Measurements from ENCODE around the gene MSRB1. TPM values are rescaled to one million over a fixed set of nuclear protein-coding genes. Genes with fewer than 3 reads are reported as not detected.

Gene MSRB1
- total and polyA plus RNA-seq, 2 of the 13 experiments (the other 11 are each of a cell fraction or from before 2014, with no cell fraction given) = 32.1 to 75.4 TPM

DNA sequence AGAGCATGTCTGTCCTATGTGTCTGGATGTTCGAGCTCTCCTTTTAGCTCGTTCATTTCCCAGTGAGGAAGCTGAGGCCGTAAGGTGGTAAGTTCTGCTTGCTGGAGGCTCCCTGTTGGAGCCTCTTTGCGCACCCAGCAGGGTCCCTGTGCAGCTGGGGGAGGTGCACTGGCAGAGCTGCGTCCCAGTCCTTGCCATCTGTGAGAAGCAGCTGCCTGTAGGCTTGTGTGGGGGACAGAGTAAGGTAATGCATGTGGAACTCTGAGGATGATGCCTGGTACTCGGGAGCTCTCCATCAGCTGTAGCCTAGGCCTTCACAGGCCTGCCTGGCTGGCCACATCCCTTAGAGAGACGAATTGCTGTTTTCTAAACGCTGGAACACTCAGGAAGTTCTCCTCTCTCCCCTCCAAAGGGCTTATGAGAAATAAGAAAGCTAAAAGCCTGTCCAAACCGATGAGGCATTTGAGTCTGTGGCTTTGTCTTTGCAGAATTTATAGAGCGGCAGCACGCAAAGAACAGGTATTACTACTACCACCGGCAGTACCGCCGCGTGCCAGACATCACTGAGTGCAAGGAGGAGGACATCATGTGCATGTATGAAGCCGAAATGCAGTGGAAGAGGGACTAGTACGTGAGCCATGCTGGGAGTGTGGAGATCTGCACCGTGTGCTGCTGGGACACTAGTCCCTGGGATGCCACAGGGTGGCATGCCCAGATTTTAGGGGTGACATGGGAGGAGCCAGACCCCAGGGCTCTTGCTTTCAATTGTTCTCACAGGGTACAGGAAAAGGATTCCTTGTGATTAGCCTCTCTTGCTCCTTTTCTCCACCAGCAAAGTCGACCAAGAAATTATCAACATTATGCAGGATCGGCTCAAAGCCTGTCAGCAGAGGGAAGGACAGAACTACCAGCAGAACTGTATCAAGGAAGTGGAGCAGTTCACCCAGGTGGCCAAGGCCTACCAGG is 17.9 kb upstream of the MSRB1 start (continued):
- TF ChIP-seq, protein P1, sequence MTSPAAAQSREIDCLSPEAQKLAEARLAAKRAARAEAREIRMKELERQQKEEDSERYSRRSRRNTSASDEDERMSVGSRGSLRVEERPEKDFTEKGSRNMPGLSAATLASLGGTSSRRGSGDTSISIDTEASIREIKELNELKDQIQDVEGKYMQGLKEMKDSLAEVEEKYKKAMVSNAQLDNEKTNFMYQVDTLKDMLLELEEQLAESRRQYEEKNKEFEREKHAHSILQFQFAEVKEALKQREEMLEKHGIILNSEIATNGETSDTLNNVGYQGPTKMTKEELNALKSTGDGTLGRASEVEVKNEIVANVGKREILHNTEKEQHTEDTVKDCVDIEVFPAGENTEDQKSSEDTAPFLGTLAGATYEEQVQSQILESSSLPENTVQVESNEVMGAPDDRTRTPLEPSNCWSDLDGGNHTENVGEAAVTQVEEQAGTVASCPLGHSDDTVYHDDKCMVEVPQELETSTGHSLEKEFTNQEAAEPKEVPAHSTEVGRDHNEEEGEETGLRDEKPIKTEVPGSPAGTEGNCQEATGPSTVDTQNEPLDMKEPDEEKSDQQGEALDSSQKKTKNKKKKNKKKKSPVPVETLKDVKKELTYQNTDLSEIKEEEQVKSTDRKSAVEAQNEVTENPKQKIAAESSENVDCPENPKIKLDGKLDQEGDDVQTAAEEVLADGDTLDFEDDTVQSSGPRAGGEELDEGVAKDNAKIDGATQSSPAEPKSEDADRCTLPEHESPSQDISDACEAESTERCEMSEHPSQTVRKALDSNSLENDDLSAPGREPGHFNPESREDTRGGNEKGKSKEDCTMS (CRISPR knock-in tag; conservative IDR thresholded peaks at IDR 0.05) = no peak
- TF ChIP-seq, protein P2, sequence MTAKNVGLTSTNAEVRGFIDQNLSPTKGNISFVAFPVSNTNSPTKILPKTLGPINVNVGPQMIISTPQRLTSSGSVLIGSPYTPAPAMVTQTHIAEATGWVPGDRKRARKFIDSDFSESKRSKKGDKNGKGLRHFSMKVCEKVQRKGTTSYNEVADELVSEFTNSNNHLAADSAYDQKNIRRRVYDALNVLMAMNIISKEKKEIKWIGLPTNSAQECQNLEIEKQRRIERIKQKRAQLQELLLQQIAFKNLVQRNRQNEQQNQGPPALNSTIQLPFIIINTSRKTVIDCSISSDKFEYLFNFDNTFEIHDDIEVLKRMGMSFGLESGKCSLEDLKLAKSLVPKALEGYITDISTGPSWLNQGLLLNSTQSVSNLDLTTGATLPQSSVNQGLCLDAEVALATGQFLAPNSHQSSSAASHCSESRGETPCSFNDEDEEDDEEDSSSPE (CRISPR knock-in tag; IDR thresholded peaks at IDR 0.05) = no peak
- TF ChIP-seq SNAPC2 (CRISPR knock-in tag; IDR thresholded peaks at IDR 0.05) = no peak
- no peak for TF ChIP-seq ZNF570 (CRISPR knock-in tag; IDR thresholded peaks at IDR 0.05; ENCODE audit: borderline replicate concordance)
- TF ChIP-seq, protein P3, sequence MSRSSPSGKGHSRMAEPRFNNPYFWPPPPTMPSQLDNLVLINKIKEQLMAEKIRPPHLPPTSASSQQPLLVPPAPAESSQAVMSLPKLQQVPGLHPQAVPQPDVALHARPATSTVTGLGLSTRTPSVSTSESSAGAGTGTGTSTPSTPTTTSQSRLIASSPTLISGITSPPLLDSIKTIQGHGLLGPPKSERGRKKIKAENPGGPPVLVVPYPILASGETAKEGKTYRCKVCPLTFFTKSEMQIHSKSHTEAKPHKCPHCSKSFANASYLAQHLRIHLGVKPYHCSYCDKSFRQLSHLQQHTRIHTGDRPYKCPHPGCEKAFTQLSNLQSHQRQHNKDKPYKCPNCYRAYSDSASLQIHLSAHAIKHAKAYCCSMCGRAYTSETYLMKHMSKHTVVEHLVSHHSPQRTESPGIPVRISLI (CRISPR knock-in tag; IDR thresholded peaks at IDR 0.05; ENCODE audit: borderline replicate concordance) = no peak
- TF ChIP-seq TBP (CRISPR knock-in tag; IDR thresholded peaks at IDR 0.05) = no peak
- TF ChIP-seq MIER3 (CRISPR knock-in tag; IDR thresholded peaks at IDR 0.05; ENCODE audit: borderline replicate concordance) = no peak
- no peak for TF ChIP-seq TP53 (CRISPR knock-in tag; conservative IDR thresholded peaks at IDR 0.05)
- TF ChIP-seq, protein P4, sequence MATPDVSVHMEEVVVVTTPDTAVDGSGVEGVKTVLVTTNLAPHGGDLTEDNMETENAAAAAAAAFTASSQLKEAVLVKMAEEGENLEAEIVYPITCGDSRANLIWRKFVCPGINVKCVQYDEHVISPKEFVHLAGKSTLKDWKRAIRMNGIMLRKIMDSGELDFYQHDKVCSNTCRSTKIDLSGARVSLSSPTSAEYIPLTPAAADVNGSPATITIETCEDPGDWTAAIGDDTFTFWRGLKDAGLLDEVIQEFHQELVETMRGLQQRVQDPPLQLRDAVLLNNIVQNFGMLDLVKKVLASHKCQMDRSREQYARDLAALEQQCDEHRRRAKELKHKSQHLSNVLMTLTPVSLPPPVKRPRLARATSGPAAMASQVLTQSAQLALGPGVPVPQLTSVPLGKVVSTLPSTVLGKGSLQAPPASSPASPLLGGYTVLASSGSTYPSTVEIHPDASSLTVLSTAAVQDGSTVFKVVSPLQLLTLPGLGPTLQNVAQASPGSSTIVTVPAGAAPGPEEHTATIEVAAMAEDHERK (CRISPR knock-in tag; IDR thresholded peaks at IDR 0.05; ENCODE audit: low read depth) = no peak
- TF ChIP-seq, protein P5, sequence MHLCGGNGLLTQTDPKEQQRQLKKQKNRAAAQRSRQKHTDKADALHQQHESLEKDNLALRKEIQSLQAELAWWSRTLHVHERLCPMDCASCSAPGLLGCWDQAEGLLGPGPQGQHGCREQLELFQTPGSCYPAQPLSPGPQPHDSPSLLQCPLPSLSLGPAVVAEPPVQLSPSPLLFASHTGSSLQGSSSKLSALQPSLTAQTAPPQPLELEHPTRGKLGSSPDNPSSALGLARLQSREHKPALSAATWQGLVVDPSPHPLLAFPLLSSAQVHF (CRISPR knock-in tag; IDR thresholded peaks at IDR 0.05) = peak; percentile 73
- no peak for TF ChIP-seq MIXL1 (CRISPR knock-in tag; IDR thresholded peaks at IDR 0.05)
- no peak for TF ChIP-seq JUND (CRISPR knock-in tag; IDR thresholded peaks at IDR 0.05)
- TF ChIP-seq MED13 (CRISPR knock-in tag; IDR thresholded peaks at IDR 0.05) = no peak
- TF ChIP-seq, protein P6, sequence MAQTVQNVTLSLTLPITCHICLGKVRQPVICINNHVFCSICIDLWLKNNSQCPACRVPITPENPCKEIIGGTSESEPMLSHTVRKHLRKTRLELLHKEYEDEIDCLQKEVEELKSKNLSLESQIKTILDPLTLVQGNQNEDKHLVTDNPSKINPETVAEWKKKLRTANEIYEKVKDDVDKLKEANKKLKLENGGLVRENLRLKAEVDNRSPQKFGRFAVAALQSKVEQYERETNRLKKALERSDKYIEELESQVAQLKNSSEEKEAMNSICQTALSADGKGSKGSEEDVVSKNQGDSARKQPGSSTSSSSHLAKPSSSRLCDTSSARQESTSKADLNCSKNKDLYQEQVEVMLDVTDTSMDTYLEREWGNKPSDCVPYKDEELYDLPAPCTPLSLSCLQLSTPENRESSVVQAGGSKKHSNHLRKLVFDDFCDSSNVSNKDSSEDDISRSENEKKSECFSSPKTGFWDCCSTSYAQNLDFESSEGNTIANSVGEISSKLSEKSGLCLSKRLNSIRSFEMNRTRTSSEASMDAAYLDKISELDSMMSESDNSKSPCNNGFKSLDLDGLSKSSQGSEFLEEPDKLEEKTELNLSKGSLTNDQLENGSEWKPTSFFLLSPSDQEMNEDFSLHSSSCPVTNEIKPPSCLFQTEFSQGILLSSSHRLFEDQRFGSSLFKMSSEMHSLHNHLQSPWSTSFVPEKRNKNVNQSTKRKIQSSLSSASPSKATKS (CRISPR knock-in tag; IDR thresholded peaks at IDR 0.05) = no peak
- TF ChIP-seq, protein P7, sequence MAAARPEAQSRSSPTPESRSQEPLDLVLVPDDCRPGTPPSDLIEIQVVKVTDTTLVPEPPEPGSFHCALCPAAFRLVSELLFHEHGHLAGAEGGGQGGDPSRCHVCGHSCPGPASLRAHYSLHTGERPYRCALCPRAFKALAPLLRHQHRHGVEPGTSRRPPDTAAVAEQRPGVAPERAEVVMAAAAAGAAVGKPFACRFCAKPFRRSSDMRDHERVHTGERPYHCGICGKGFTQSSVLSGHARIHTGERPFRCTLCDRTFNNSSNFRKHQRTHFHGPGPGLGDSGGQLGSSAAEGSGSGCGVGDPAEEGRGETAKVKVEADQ (CRISPR knock-in tag; IDR thresholded peaks at IDR 0.05; ENCODE audit: borderline replicate concordance) = no peak

Data from HepG2 (cell line).